ENCODE data around the gene BICD1. TPM values are rescaled to one million over a fixed set of nuclear protein-coding genes. Genes with fewer than 3 reads are reported as not detected.

Gene BICD1
- total and polyA plus RNA-seq, 2 experiments from 2014 or later, result 59.3 to 83.6 TPM

DNA sequence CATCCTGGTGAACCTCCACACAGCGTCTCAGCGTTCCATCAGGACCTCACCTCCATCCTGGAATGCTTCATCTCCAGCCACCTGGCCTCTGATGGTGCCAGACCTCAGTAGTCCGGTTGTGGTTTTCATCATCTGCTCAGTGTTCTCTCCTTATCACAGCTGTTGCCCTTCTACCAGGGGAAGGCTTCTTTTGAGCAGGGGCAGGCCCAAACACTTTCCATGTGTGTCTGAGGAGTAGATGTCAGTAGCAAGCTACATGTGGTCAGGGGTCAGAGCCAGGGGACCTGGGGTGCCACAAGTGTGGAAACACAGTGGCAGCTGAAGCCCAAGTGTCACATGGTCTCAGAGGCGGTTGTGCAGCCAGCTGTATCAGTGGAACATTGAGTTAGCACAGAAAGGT, 262.6 kb downstream of the BICD1 start (continued):
- TF ChIP-seq EZH2phosphoT487 (IDR thresholded peaks at IDR 0.05; ENCODE audit: unreplicated experiment) (no peak), EZH2 (IDR thresholded peaks at IDR 0.05; ENCODE audit: low read depth, unreplicated experiment) (no peak), CREB1 (CRISPR knock-in tag; IDR thresholded peaks at IDR 0.05; ENCODE audit: low read depth) (no peak), POLR2AphosphoS5 (IDR thresholded peaks at IDR 0.05; ENCODE audit: low read depth) (no peak), JUNB (IDR thresholded peaks at IDR 0.05; ENCODE audit: unreplicated experiment) (no peak), CTCF (conservative IDR thresholded peaks at IDR 0.05; ENCODE audit: low read depth in 2 of 2) (no peak), REST (IDR thresholded peaks at IDR 0.05; ENCODE audit: unreplicated experiment) (no peak), NANOG (IDR thresholded peaks at IDR 0.05; ENCODE audit: borderline replicate concordance) (no peak)

DNA sequence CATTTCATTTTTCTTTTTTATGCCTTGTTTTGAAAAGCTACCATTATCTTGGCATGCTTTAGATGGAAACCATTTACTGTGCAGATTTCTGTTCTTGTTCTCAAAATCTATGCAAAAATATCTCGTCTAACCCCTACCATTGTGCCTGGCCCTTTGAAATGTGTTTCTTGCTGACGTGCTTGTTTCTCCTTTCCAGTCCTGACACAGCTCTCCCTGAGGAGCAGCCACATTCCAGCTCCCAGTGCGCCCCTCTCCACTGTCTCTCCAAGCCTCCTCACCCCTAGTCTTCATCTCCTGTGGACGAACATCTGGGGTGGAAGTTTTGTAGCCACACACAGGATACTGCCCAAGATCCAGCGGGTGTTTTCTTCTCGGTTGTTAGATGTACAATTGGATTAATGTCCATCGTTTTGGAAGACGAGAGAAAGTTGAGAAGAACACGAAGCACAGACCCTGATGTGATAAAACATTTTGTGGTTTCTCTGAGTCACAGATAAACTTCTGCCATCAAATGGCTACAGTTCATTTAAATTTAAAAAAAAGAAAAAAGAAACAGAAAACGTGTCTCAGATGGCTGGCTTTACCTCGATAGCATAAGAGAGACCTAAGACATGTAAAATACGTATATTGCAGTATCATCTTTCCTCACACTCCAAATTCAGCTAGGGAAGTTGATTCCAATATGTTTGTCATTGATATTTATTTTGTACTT, 270.9 kb downstream of the BICD1 start:
- ATAC-seq, result peak; percentile 73
- Histone ChIP-seq H3F3A (replicated peaks; ENCODE audit: low read depth) (no peaks in the 10 kb centered on the region), H3K4me3 (no peak overlapping the region), H4K20me1 (replicated peaks; ENCODE audit: insufficient read depth) (no peaks in the 10 kb centered on the region), H3K27ac (ENCODE audit: low read depth) (no peak overlapping the region), H3K79me2 (replicated peaks; ENCODE audit: insufficient read depth) (no peaks in the 10 kb centered on the region), H3K9me2 (ENCODE audit: insufficient read depth) (no peaks in the 10 kb centered on the region), H3K4me2 (no peak overlapping the region), H3K27me3 (ENCODE audit: insufficient read depth) (no peaks in the 10 kb centered on the region), H2AFZ (no peak overlapping the region), H3K4me1 (ENCODE audit: insufficient read depth) (peaks cover 17% of the 10 kb centered on the region), H3K36me3 (ENCODE audit: insufficient read depth) (no peaks in the 10 kb centered on the region)
- Mint-ChIP-seq H3K27ac (peak overlapping the region; percentile 70), H3K9me3 (no peaks in the 10 kb centered on the region), H3K4me3 (no peak overlapping the region), H3K4me1 (peaks cover 18% of the 10 kb centered on the region), H3K36me3 (ENCODE audit: low read depth) (no peaks in the 10 kb centered on the region), H3K27me3 (ENCODE audit: insufficient read depth, low read depth, poor library complexity) (peaks cover 4% of the 10 kb centered on the region)
- no peak for DNase-seq (ENCODE audit: low spot score)
- no peak for TF ChIP-seq ZNF114 (CRISPR knock-in tag; IDR thresholded peaks at IDR 0.05)
- no peak for TF ChIP-seq EZH2 (IDR thresholded peaks at IDR 0.05; ENCODE audit: low read depth, unreplicated experiment)
- TF ChIP-seq CREB1 (CRISPR knock-in tag; IDR thresholded peaks at IDR 0.05; ENCODE audit: low read depth), result no peak
- TF ChIP-seq, protein P1, sequence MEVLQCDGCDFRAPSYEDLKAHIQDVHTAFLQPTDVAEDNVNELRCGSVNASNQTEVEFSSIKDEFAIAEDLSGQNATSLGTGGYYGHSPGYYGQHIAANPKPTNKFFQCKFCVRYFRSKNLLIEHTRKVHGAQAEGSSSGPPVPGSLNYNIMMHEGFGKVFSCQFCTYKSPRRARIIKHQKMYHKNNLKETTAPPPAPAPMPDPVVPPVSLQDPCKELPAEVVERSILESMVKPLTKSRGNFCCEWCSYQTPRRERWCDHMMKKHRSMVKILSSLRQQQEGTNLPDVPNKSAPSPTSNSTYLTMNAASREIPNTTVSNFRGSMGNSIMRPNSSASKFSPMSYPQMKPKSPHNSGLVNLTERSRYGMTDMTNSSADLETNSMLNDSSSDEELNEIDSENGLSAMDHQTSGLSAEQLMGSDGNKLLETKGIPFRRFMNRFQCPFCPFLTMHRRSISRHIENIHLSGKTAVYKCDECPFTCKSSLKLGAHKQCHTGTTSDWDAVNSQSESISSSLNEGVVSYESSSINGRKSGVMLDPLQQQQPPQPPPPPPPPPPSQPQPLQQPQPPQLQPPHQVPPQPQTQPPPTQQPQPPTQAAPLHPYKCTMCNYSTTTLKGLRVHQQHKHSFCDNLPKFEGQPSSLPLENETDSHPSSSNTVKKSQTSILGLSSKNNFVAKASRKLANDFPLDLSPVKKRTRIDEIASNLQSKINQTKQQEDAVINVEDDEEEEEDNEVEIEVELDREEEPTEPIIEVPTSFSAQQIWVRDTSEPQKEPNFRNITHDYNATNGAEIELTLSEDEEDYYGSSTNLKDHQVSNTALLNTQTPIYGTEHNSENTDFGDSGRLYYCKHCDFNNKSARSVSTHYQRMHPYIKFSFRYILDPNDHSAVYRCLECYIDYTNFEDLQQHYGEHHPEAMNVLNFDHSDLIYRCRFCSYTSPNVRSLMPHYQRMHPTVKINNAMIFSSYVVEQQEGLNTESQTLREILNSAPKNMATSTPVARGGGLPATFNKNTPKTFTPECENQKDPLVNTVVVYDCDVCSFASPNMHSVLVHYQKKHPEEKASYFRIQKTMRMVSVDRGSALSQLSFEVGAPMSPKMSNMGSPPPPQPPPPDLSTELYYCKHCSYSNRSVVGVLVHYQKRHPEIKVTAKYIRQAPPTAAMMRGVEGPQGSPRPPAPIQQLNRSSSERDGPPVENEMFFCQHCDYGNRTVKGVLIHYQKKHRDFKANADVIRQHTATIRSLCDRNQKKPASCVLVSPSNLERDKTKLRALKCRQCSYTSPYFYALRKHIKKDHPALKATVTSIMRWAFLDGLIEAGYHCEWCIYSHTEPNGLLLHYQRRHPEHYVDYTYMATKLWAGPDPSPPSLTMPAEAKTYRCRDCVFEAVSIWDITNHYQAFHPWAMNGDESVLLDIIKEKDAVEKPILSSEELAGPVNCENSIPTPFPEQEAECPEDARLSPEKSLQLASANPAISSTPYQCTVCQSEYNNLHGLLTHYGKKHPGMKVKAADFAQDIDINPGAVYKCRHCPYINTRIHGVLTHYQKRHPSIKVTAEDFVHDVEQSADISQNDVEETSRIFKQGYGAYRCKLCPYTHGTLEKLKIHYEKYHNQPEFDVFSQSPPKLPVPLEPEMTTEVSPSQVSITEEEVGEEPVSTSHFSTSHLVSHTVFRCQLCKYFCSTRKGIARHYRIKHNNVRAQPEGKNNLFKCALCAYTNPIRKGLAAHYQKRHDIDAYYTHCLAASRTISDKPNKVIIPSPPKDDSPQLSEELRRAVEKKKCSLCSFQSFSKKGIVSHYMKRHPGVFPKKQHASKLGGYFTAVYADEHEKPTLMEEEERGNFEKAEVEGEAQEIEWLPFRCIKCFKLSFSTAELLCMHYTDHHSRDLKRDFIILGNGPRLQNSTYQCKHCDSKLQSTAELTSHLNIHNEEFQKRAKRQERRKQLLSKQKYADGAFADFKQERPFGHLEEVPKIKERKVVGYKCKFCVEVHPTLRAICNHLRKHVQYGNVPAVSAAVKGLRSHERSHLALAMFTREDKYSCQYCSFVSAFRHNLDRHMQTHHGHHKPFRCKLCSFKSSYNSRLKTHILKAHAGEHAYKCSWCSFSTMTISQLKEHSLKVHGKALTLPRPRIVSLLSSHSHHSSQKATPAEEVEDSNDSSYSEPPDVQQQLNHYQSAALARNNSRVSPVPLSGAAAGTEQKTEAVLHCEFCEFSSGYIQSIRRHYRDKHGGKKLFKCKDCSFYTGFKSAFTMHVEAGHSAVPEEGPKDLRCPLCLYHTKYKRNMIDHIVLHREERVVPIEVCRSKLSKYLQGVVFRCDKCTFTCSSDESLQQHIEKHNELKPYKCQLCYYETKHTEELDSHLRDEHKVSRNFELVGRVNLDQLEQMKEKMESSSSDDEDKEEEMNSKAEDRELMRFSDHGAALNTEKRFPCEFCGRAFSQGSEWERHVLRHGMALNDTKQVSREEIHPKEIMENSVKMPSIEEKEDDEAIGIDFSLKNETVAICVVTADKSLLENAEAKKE (CRISPR knock-in tag; IDR thresholded peaks at IDR 0.05), result no peak
- TF ChIP-seq ETS1 (IDR thresholded peaks at IDR 0.05), result no peak
- TF ChIP-seq NANOG (IDR thresholded peaks at IDR 0.05; ENCODE audit: borderline replicate concordance), result no peak
